Naive thymus-derived CD4-positive, alpha-beta T cell (primary cell): ENCODE results near the gene PRKCA. TPM values are rescaled to one million over a fixed set of nuclear protein-coding genes. Genes with fewer than 3 reads are reported as not detected.
"Not testable (repeated sequence)": the region's sequence is repeated elsewhere in the genome, so short reads cannot be mapped to it uniquely, and the experiment has no call there.

Experiments used
- ATAC-seq: fragments of 150-1000 bp; cut with Tn5 transposase; 2 replicates; pipeline ENCODE4 v1.10.0; 2021; ENCODE audit warnings: mild to moderate bottlenecking, moderate library complexity
- CTCF ChIA-PET: fragments of 350-600 bp; sonication (Branson Sonifier 250); formaldehyde crosslinking; loops from one replicate; lab custom pipeline; 2021; ENCODE audit warnings: antibody characterized with exemption; lab: Charles Lee
- POLR2A ChIA-PET: fragments of 350-600 bp; sonication (Branson Sonifier 250); formaldehyde crosslinking; loops from one replicate; lab custom pipeline; 2021; ENCODE audit warnings: antibody characterized with exemption, inconsistent platforms; lab: Charles Lee
- DNase-seq, 9 donors: peaks; one replicate each; pipeline versions ENCODE4 v3.0.0 to v3.0.0-alpha.2; 2020 to 2022; ENCODE audit warnings: mixed read lengths in 1 of 9
- H3K27ac ChIP-seq: one replicate; pipeline ENCODE4 v1.7.0; 2013; ENCODE audit warnings: mild to moderate bottlenecking, low read depth, low read length, moderate library complexity
- H3K27me3 ChIP-seq, 2 donors: one replicate each; pipeline ENCODE4 v1.7.0; 2013; ENCODE audit warnings: low read length in 2 of 2, mild to moderate bottlenecking in 2 of 2, moderate library complexity in 2 of 2; ENCODE audit not compliant: control insufficient read depth in 2 of 2, insufficient read depth in 2 of 2
- H3K36me3 ChIP-seq, 3 experiments: 1 replicate in 2 of 3; 2 replicates in 1 of 3; pipeline ENCODE4 v1.7.0; 2013; ENCODE audit warnings: low read length in 3 of 3, mild to moderate bottlenecking in 3 of 3, moderate library complexity in 1 of 3; ENCODE audit not compliant: insufficient read depth in 3 of 3, control insufficient read depth in 2 of 3
- H3K4me1 ChIP-seq, 2 donors: one replicate each; pipeline ENCODE4 v1.7.0; 2013; ENCODE audit warnings: low read length in 2 of 2, mild to moderate bottlenecking in 2 of 2, moderate library complexity in 1 of 2; ENCODE audit not compliant: control insufficient read depth in 2 of 2, insufficient read depth in 2 of 2
- H3K4me3 ChIP-seq: 2 replicates; pipeline ENCODE4 v1.7.0; 2013; ENCODE audit warnings: mild to moderate bottlenecking, low read length
- H3K9me3 ChIP-seq, 3 experiments: 1 replicate in 2 of 3; 2 replicates in 1 of 3; pipeline ENCODE4 v1.7.0; 2013; ENCODE audit warnings: low read length in 3 of 3; ENCODE audit not compliant: control insufficient read depth in 2 of 3
- H3K27ac Mint-ChIP-seq, 9 donors: one replicate each; pipeline ENCODE4 v1.8.0; 2020 to 2022; ENCODE audit warnings: mixed read lengths in 9 of 9, mild to moderate bottlenecking in 8 of 9, moderate library complexity in 5 of 9, inconsistent platforms in 2 of 9
- H3K27me3 Mint-ChIP-seq, 5 donors: one replicate each; pipeline ENCODE4 v1.8.0; 2021 to 2022; ENCODE audit warnings: mixed read lengths in 5 of 5, mild to moderate bottlenecking in 1 of 5
- H3K36me3 Mint-ChIP-seq, 5 donors: one replicate each; pipeline ENCODE4 v1.8.0; 2020 to 2022; ENCODE audit warnings: mixed read lengths in 5 of 5, mild to moderate bottlenecking in 3 of 5, inconsistent platforms in 1 of 5
- H3K4me1 Mint-ChIP-seq, 7 donors: one replicate each; pipeline ENCODE4 v1.8.0; 2020 to 2022; ENCODE audit warnings: mixed read lengths in 7 of 7, mild to moderate bottlenecking in 3 of 7, inconsistent platforms in 1 of 7
- H3K4me3 Mint-ChIP-seq, 10 donors: one replicate each; pipeline ENCODE4 v1.8.0; 2020 to 2022; ENCODE audit warnings: mild to moderate bottlenecking in 10 of 10, mixed read lengths in 10 of 10, moderate library complexity in 6 of 10, inconsistent platforms in 2 of 10
- H3K9me3 Mint-ChIP-seq, 11 donors: one replicate each; pipeline ENCODE4 v1.8.0; 2020 to 2022; ENCODE audit warnings: mixed read lengths in 11 of 11, mild to moderate bottlenecking in 4 of 11, inconsistent platforms in 1 of 11, moderate library complexity in 1 of 11
- intact Hi-C, 2 donors: fragments of 100-400 bp; cut with micrococcal nuclease; formaldehyde crosslinking; loops; one replicate each; pipeline ENCODE4 v1.15.1; 2023
- polyA plus RNA-seq, 2 donors: library from polyadenylated mRNA; unstranded; fragments of 300-500 nt; fragmentation: Illumina TruSeq; gene quantifications; one replicate each; pipeline ENCODE4 v1.2.3, GENCODE V29; 2021
- total RNA-seq, 6 experiments: library from RNA in 5 of 6; stranded (reverse) in 5 of 6; gene quantifications; 1 replicate in 5 of 6; 2 replicates in 1 of 6; pipeline ENCODE4 v1.2.3 and lab custom pipeline; 2021 to 2026

PRKCA gene
- total and polyA plus RNA-seq, 7 experiments from 2014 or later = 4.1 to 186 (median 122) TPM

GRCh38 chr17:66722341-66722740 is 419.9 kb downstream of the PRKCA start:
- no peak overlapping the region for H3K27ac ChIP-seq
- peaks cover 0 to 14% (median 0%) of the 10 kb centered on the region in 3 experiments for H3K36me3 ChIP-seq
- peaks cover 0 to 10% (median 0%) of the 10 kb centered on the region in 11 donors for H3K9me3 Mint-ChIP-seq
- no peaks in the 10 kb centered on the region for H3K4me1 ChIP-seq
- DNase-seq = no peak
- H3K27ac Mint-ChIP-seq = no peak overlapping the region
- intact Hi-C loops = no loop called here
- H3K9me3 ChIP-seq = no peaks in the 10 kb centered on the region
- no peaks in the 10 kb centered on the region for H3K27me3 ChIP-seq
- H3K27me3 Mint-ChIP-seq = no peaks in the 10 kb centered on the region
- no peak overlapping the region for H3K4me3 Mint-ChIP-seq
- peaks cover 0 to 30% (median 12%) of the 10 kb centered on the region in 5 donors for H3K36me3 Mint-ChIP-seq
- no peak for ATAC-seq
- peaks cover 7 to 33% (median 16%) of the 10 kb centered on the region in 7 donors for H3K4me1 Mint-ChIP-seq
- ChIA-PET CTCF (no interaction called here), POLR2A (interaction anchor here (1.5 kb wide), 1 partner anchor 9 kb away, joined by 4 read pairs; no protein-coding TSS in a partner anchor)
- no peak overlapping the region for H3K4me3 ChIP-seq

GRCh38 chr17:66724581-66725341 is 422.3 kb downstream of the PRKCA start:
- ATAC-seq (no peak), DNase-seq (no peak)
- Histone ChIP-seq H3K27me3 (no peaks in the 10 kb centered on the region), H3K36me3 (no peaks in the 10 kb centered on the region), H3K4me1 (no peaks in the 10 kb centered on the region), H3K27ac (no peak overlapping the region), H3K4me3 (no peak overlapping the region), H3K9me3 (no peaks in the 10 kb centered on the region)
- CTCF ChIA-PET = interaction anchor here (0.7 kb wide), 1 partner anchor 635 kb away, joined by 4 read pairs; no protein-coding TSS in a partner anchor
- peak overlapping the region in 8 of 9 donors; percentile 7 to 86 (median 42) for H3K27ac Mint-ChIP-seq
- H3K4me3 Mint-ChIP-seq = no peak overlapping the region
- POLR2A ChIA-PET = no interaction called here
- peaks cover 0 to 12% (median 0%) of the 10 kb centered on the region in 11 donors for H3K9me3 Mint-ChIP-seq
- H3K4me1 Mint-ChIP-seq = peaks cover 9 to 40% (median 20%) of the 10 kb centered on the region in 7 donors
- H3K27me3 Mint-ChIP-seq = no peaks in the 10 kb centered on the region
- intact Hi-C loops = no loop called here
- peaks cover 0 to 17% (median 0%) of the 10 kb centered on the region in 5 donors for H3K36me3 Mint-ChIP-seq

GRCh38 chr17:66725438-66725837 is 423.0 kb downstream of the PRKCA start:
- CTCF ChIA-PET = interaction anchor here (0.7 kb wide), 1 partner anchor 635 kb away, joined by 4 read pairs; no protein-coding TSS in a partner anchor
- H3K4me3 ChIP-seq, H3K4me3 Mint-ChIP-seq, H3K27me3 Mint-ChIP-seq, ATAC-seq, H3K36me3 ChIP-seq, H3K4me1 ChIP-seq, H3K27ac ChIP-seq, H3K9me3 ChIP-seq, H3K27me3 ChIP-seq, intact Hi-C loops, DNase-seq: not testable (repeated sequence)
- Mint-ChIP-seq H3K9me3 (peaks cover 0 to 12% (median 0%) of the 10 kb centered on the region in 11 donors), H3K4me1 (peaks cover 9 to 39% (median 20%) of the 10 kb centered on the region in 7 donors), H3K27ac (peak overlapping the region in 6 of 9 donors; percentile 7 to 86 (median 48)), H3K36me3 (peaks cover 0 to 17% (median 4%) of the 10 kb centered on the region in 5 donors)
- POLR2A ChIA-PET = interaction anchor here (0.6 to 0.7 kb wide), 2 partner anchors 11 to 1431 kb away, joined by 3 read pairs; no protein-coding TSS in a partner anchor

GRCh38 chr17:66725956-66726355 is 423.5 kb downstream of the PRKCA start:
- Mint-ChIP-seq H3K27me3 (no peaks in the 10 kb centered on the region), H3K4me1 (peaks cover 7 to 34% (median 23%) of the 10 kb centered on the region in 7 donors), H3K9me3 (peaks cover 0 to 12% (median 0%) of the 10 kb centered on the region in 11 donors), H3K27ac (peak overlapping the region in 4 of 9 donors; percentile 25 to 80 (median 60)), H3K4me3 (no peak overlapping the region), H3K36me3 (peaks cover 0 to 12% (median 4%) of the 10 kb centered on the region in 5 donors)
- Histone ChIP-seq H3K4me1 (no peaks in the 10 kb centered on the region), H3K4me3 (no peak overlapping the region), H3K9me3 (no peaks in the 10 kb centered on the region), H3K27me3 (no peaks in the 10 kb centered on the region), H3K36me3 (peaks cover 0 to 4% (median 0%) of the 10 kb centered on the region in 3 experiments), H3K27ac (no peak overlapping the region)
- intact Hi-C loops = no loop called here
- ATAC-seq = no peak
- POLR2A ChIA-PET = interaction anchor here (0.6 to 0.7 kb wide), 2 partner anchors 12 to 1431 kb away, joined by 3 read pairs; no protein-coding TSS in a partner anchor
- no peak for DNase-seq
- CTCF ChIA-PET = no interaction called here

GRCh38 chr17:66726371-66726770 is 424.0 kb downstream of the PRKCA start:
- ChIA-PET CTCF (interaction anchor here (0.9 kb wide), 1 partner anchor 11 kb away, joined by 4 read pairs; no protein-coding TSS in a partner anchor), POLR2A (no interaction called here)
- intact Hi-C loops = no loop called here
- peak overlapping the region in 5 of 9 donors; percentile 18 to 80 (median 65) for H3K27ac Mint-ChIP-seq
- peaks cover 0 to 12% (median 4%) of the 10 kb centered on the region in 5 donors for H3K36me3 Mint-ChIP-seq
- ATAC-seq = no peak
- no peak overlapping the region for H3K4me3 ChIP-seq
- peaks cover 7 to 33% (median 23%) of the 10 kb centered on the region in 7 donors for H3K4me1 Mint-ChIP-seq
- peaks cover 0 to 12% (median 0%) of the 10 kb centered on the region in 11 donors for H3K9me3 Mint-ChIP-seq
- H3K27me3 Mint-ChIP-seq = no peaks in the 10 kb centered on the region
- H3K36me3 ChIP-seq = peaks cover 0 to 6% (median 0%) of the 10 kb centered on the region in 3 experiments
- no peak for DNase-seq
- no peaks in the 10 kb centered on the region for H3K27me3 ChIP-seq
- no peaks in the 10 kb centered on the region for H3K9me3 ChIP-seq
- H3K4me3 Mint-ChIP-seq = no peak overlapping the region
- H3K4me1 ChIP-seq = no peaks in the 10 kb centered on the region
- no peak overlapping the region for H3K27ac ChIP-seq

- peaks cover 7 to 33% (median 23%) of the 10 kb centered on the region in 7 donors for H3K4me1 Mint-ChIP-seq
- CTCF ChIA-PET = interaction anchor here (0.6 to 0.9 kb wide), 3 partner anchors 10 to 136 kb away, joined by 4 to 5 read pairs (median 4); no protein-coding TSS in a partner anchor
Measured at GRCh38 chr17:66726846-66727245, 424.4 kb downstream of the PRKCA start.

More at GRCh38 chr17:66726846-66727245, 424.4 kb downstream of the PRKCA start:
- POLR2A ChIA-PET = no interaction called here
- H3K27me3 ChIP-seq = no peaks in the 10 kb centered on the region
- no peak overlapping the region for H3K27ac ChIP-seq
- no peaks in the 10 kb centered on the region for H3K4me1 ChIP-seq
- DNase-seq (no peak), ATAC-seq (no peak)
- Mint-ChIP-seq H3K36me3 (peaks cover 0 to 12% (median 4%) of the 10 kb centered on the region in 5 donors), H3K9me3 (peaks cover 0 to 12% (median 0%) of the 10 kb centered on the region in 11 donors), H3K27ac (peak overlapping the region in 6 of 9 donors; percentile 32 to 76 (median 72)), H3K4me3 (no peak overlapping the region), H3K27me3 (no peaks in the 10 kb centered on the region)
- H3K36me3 ChIP-seq = peaks cover 0 to 10% (median 0%) of the 10 kb centered on the region in 3 experiments
- intact Hi-C loops = no loop called here
- H3K9me3 ChIP-seq = no peaks in the 10 kb centered on the region
- H3K4me3 ChIP-seq = no peak overlapping the region
